ENCODE data around the gene PSD4. TPM values are rescaled to one million over a fixed set of nuclear protein-coding genes. Genes with fewer than 3 reads are reported as not detected.

PSD4 gene
- total and polyA plus RNA-seq, 10 of the 15 experiments (the other 5 are each of a cell fraction or from before 2014, with no cell fraction given): 0.68 to 114 (median 35.1) TPM

- Histone ChIP-seq H3K27me3 (replicated peaks in 1 of 2; ENCODE audit: control insufficient read depth in 2 of 2, insufficient read depth in 2 of 2, low read length in 1 of 2) (no peaks in the 10 kb centered on the region), H4K20me1 (ENCODE audit: control insufficient read depth, insufficient read depth) (no peaks in the 10 kb centered on the region), H3K4me2 (ENCODE audit: control insufficient read depth, insufficient read depth) (no peak overlapping the region), H3K79me2 (ENCODE audit: control insufficient read depth, insufficient read depth, low read length) (no peaks in the 10 kb centered on the region), H3K9me3 (replicated peaks; ENCODE audit: control insufficient read depth, insufficient read depth, low read length) (no peaks in the 10 kb centered on the region; the same call in 2 of the 3 replicates), H2AFZ (ENCODE audit: control insufficient read depth, low read depth, low read length) (no peak overlapping the region), H3K4me1 (ENCODE audit: control insufficient read depth, insufficient read depth, low read length) (no peaks in the 10 kb centered on the region), H3K9ac (ENCODE audit: control insufficient read depth, insufficient read depth, low read length) (no peak overlapping the region), H3K36me3 (ENCODE audit: control insufficient read depth in 2 of 2, insufficient read depth in 2 of 2, low read length in 1 of 2) (peaks cover 43 to 45% of the 10 kb centered on the region in 2 experiments), H3K27ac (ENCODE audit: control insufficient read depth, insufficient read depth) (no peak overlapping the region), H3K4me3 (no peak overlapping the region)
- 43% methylated on average over 53 of the region's 79 CpGs for WGBS (ENCODE audit: insufficient coverage, insufficient replicate concordance, low lambda C conversion rate, missing lambda C conversion rate)
- intact Hi-C loops (cut with micrococcal nuclease; ENCODE audit: unreplicated experiment): loop anchor here (1.0 to 2.0 kb wide), 2 partner anchors 62 to 118 kb away; no protein-coding TSS in a partner anchor
- ChIA-PET SMC1A (ENCODE audit: uncharacterized antibody, unreplicated experiment) (interaction anchor here (0.9 to 4.8 kb wide), 11 partner anchors 18 to 123 kb away, joined by 3 to 43 read pairs (median 7); partner anchors contain the start of gene PSD4), CTCF (interaction anchor here (0.5 to 12.2 kb wide), 18 partner anchors 8 to 199 kb away, joined by 3 to 106 read pairs (median 4); partner anchors contain the start of gene PSD4), RAD21 (ENCODE audit: unreplicated experiment) (interaction anchor here (0.6 to 4.4 kb wide), 8 partner anchors 24 to 189 kb away, joined by 3 to 37 read pairs (median 3); partner anchors contain the start of gene PSD4), POLR2A (interaction anchor here (1.1 to 1.7 kb wide), 2 partner anchors 25 to 64 kb away, joined by 5 to 6 read pairs; partner anchors contain the start of gene PSD4)
- ATAC-seq (peak; percentile 89), FAIRE-seq (peak; percentile 66), DNase-seq (ENCODE audit: low read depth, low spot score) (no peak)
- no TSS peak for BruUV-seq (replicated peaks)
- in situ Hi-C loops (cut with MboI): no loop called here
- TF ChIP-seq NFXL1 (IDR thresholded peaks at IDR 0.05; ENCODE audit: borderline replicate concordance) (peak; percentile 68; the same call in 1 of the 2 replicates), MTA2 (IDR thresholded peaks at IDR 0.05; ENCODE audit: low read depth) (no peak), USF1 (IDR thresholded peaks at IDR 0.05; ENCODE audit: borderline replicate concordance, extremely low read length, insufficient read depth, low read depth, low read length) (peak; percentile 5), ZZZ3 (IDR thresholded peaks at IDR 0.05; ENCODE audit: control insufficient read depth, insufficient read length, low read depth) (no peak), PRDM15 (CRISPR knock-in tag; IDR thresholded peaks at IDR 0.05) (no peak), TCF12 (IDR thresholded peaks at IDR 0.05; ENCODE audit: low read depth, low read length) (peak; percentile 58; the same call in 1 of the 2 replicates), RAD21 (IDR thresholded peaks at IDR 0.05; ENCODE audit: insufficient read depth, low read depth, low read length) (peak; percentile 40), POLR2AphosphoS5 (IDR thresholded peaks at IDR 0.05; ENCODE audit: low read length) (peak; percentile 39; the same call in 1 of the 2 replicates), YY1 (IDR thresholded peaks at IDR 0.05; ENCODE audit: low read depth, low read length) (peak; percentile 56; the same call in 1 of the 2 replicates), POU2F2 (IDR thresholded peaks at IDR 0.05; ENCODE audit: borderline replicate concordance, low read depth, low read length) (peak; percentile 27; the same call in 1 of the 3 replicates), NRF1 (conservative IDR thresholded peaks at IDR 0.05; ENCODE audit: low read depth, low read length) (0 out of 2 replicates have a peak, but pooled peaks have one; percentile 16), RB1 (IDR thresholded peaks at IDR 0.05; ENCODE audit: borderline replicate concordance) (peak; percentile 33; the same call in 1 of the 2 replicates), SMC3 (IDR thresholded peaks at IDR 0.05; ENCODE audit: borderline replicate concordance, low read length) (peak; percentile 68), SMARCA5 (IDR thresholded peaks at IDR 0.05) (peak; percentile 78; the same call in 1 of the 2 replicates), CTCF (IDR thresholded peaks at IDR 0.05 in 2 of 3, conservative IDR thresholded peaks at IDR 0.05 in 1 of 3; ENCODE audit: control insufficient read depth in 2 of 3, extremely low read depth in 1 of 3, insufficient read depth in 1 of 3, low read depth in 3 of 3, low read length in 3 of 3) (peak; percentile 54 to 80 (median 75)), ZNF24 (IDR thresholded peaks at IDR 0.05) (peak; percentile 64; the same call in 1 of the 2 replicates)
Observed at GRCh38 chr2:113198790-113199612, 25.2 kb downstream of the PSD4 start.

Data from GM12878 (cell line).